Psoas muscle (tissue), 8 donors: ENCODE measurements around the gene TSHZ2. TPM values are rescaled to one million over a fixed set of nuclear protein-coding genes. Genes with fewer than 3 reads are reported as not detected.

Experiments used
- ATAC-seq, 4 donors: fragments of 200-7000 bp; cut with Tn5 transposase; one replicate each; pipeline ENCODE4 v1.9.1; 2020; ENCODE audit warnings: moderate library complexity in 3 of 4, mild to moderate bottlenecking in 2 of 4
- DNase-seq, 2 donors: peaks; one replicate each; pipeline ENCODE4 v3.0.0-alpha.2; 2020
- H3K27ac ChIP-seq: fragments of 200-600 bp; one replicate; pipeline ENCODE4 v1.8.0; 2022
- H3K27me3 ChIP-seq, 3 donors: fragments of 200-600 bp in 1 of 3; one replicate each; pipeline versions ENCODE4 v1.6.1 to v1.8.0; 2013 to 2022; ENCODE audit warnings: low read length in 2 of 3, mild to moderate bottlenecking in 2 of 3, moderate library complexity in 1 of 3; ENCODE audit not compliant: insufficient read depth in 3 of 3
- H3K36me3 ChIP-seq, 2 donors: fragments of 200-600 bp in 1 of 2; one replicate each; pipeline versions ENCODE4 v1.6.1 to v1.8.0; 2013 to 2022; ENCODE audit warnings: low read depth in 1 of 2, mild to moderate bottlenecking in 1 of 2, moderate library complexity in 1 of 2; ENCODE audit not compliant: insufficient read depth in 1 of 2
- H3K4me1 ChIP-seq: fragments of 200-600 bp; one replicate; pipeline ENCODE4 v1.8.0; 2022
- H3K4me3 ChIP-seq: fragments of 200-600 bp; one replicate; pipeline ENCODE4 v1.8.0; 2022; ENCODE audit warnings: mild to moderate bottlenecking
- H3K9me3 ChIP-seq: fragments of 200-600 bp; one replicate; pipeline ENCODE4 v1.8.0; 2022
- CTCF ChIP-seq: fragments of 200-600 bp; IDR thresholded peaks from one replicate; pipeline ENCODE4 v1.8.0; 2022; ENCODE audit warnings: antibody characterized with exemption
- WGBS, 3 donors: extraction: QIAGEN DNeasy Blood & Tissue Kit; methylation state at CpG; one replicate each; pipeline versions ENCODE4 v1.1.6 to v1.1.7; 2013; 5-methylcytosine and 5-hydroxymethylcytosine counted together
- intact Hi-C, 2 donors: fragments of 100-400 bp; cut with DNase I; formaldehyde crosslinking; loops; one replicate each; pipeline versions ENCODE4 v1.11.0 to v1.14.2; 2022
- polyA plus RNA-seq, 3 donors: library from polyadenylated mRNA; stranded (reverse); fragments of 200-250 nt; gene quantifications; one replicate each; pipeline ENCODE4 v1.2.3, GENCODE V29; 2013
- total RNA-seq, 4 donors: library from RNA; stranded (reverse); fragmentation: NEBNext Ultra II Directional in 2 of 4; extraction: Animal tissue kit (Norgen Biotek cat#: 25700) in 2 of 4; gene quantifications; one replicate each; pipeline versions ENCODE4 v1.2.1 to v1.2.4, GENCODE V29; 2021 to 2023
- donor health status: healthy with polysubstance abuse.
- donor health status: DM: no; HTN: no; CAD: no; lungs with moderate emphysema.
- donor health status: Bipolar disorder and iron deficiency.
- donor health status: healthy.
- donor health status: DM: yes; HTN: yes; CAD: no.
- donor health status: DM: no; HTN: no; CAD: no.
- donor health status: DM: no; HTN: no; CAD: no.
- donor health status: DM: yes; HTN: yes; CAD: no.

TSHZ2 gene
- total and polyA plus RNA-seq, 7 donors: 0.39 to 7.5 (median 1.9) TPM

GRCh38 chr20:53379014-53379832, 407.1 kb downstream of the TSHZ2 start:
- H3K4me1 ChIP-seq: no peaks in the 10 kb centered on the region
- H3K36me3 ChIP-seq: no peaks in the 10 kb centered on the region
- H3K9me3 ChIP-seq: no peaks in the 10 kb centered on the region
- TF ChIP-seq CTCF: no peak
- no peak overlapping the region for H3K4me3 ChIP-seq
- ATAC-seq (no peak), DNase-seq (no peak)
- 65 to 71% (median 65%) methylated on average over 12 of the region's 12 CpGs for WGBS, 3 donors
- intact Hi-C loops: no loop called here
- H3K27me3 ChIP-seq: no peaks in the 10 kb centered on the region
- H3K27ac ChIP-seq: no peak overlapping the region

- ATAC-seq: no peak
- Histone ChIP-seq H3K27ac (no peak overlapping the region), H3K4me3 (no peak overlapping the region), H3K9me3 (no peaks in the 10 kb centered on the region), H3K4me1 (no peaks in the 10 kb centered on the region), H3K27me3 (no peaks in the 10 kb centered on the region), H3K36me3 (no peaks in the 10 kb centered on the region)
- TF ChIP-seq CTCF: no peak
- DNase-seq: no peak
- intact Hi-C loops: no loop called here
- 6 to 14% (median 9%) methylated on average over 4 of the region's 4 CpGs for WGBS, 3 donors
Measured at GRCh38 chr20:53379833-53380120, 407.6 kb downstream of the TSHZ2 start.

DNA sequence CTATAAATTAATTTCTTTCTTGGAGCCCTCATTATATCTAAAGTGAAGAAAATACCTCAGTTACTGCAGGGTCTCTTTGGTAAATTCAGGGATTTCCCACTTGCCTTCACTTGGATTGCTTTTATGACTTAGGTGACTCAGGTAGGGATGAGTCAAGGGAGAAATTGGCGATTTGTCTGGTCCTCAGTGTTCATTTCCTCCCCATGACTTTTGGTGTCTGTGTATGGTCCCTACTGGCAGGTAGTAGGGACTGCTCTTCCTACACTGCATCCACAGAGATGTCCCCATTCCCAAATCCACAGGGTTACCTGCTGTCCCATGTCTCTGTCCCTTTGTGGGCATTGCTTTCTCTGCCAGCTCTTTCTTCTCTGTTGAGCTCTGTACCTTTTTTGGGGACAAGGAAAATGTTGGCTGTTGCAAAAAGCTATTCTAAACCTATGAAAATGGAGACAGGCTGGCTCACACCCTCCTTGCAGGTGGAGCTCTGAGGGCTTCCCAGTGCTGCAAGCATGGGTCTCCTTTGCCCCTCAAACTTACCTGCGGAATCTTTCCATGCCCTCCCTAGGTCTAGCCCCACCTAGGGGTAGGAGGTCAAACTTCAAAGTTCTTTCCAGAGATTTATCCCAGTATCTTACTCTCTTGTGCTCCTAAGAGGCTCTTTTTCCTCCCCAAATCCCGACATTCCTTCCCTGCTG, 409.6 kb downstream of the TSHZ2 start:
- Histone ChIP-seq H3K4me1 (no peaks in the 10 kb centered on the region), H3K27me3 (no peaks in the 10 kb centered on the region), H3K4me3 (no peak overlapping the region), H3K36me3 (no peaks in the 10 kb centered on the region), H3K27ac (no peak overlapping the region), H3K9me3 (no peaks in the 10 kb centered on the region)
- WGBS, 3 donors: 74 to 87% (median 83%) methylated on average over 3 of the region's 3 CpGs
- intact Hi-C loops: no loop called here
- DNase-seq (no peak), ATAC-seq (no peak)
- no peak for TF ChIP-seq CTCF

- H3K27me3 ChIP-seq: no peaks in the 10 kb centered on the region
- no peaks in the 10 kb centered on the region for H3K4me1 ChIP-seq
- WGBS, 3 donors: 57 to 70% (median 63%) methylated on average over 7 of the region's 7 CpGs
- no peaks in the 10 kb centered on the region for H3K36me3 ChIP-seq
- H3K4me3 ChIP-seq: no peak overlapping the region
- DNase-seq (no peak), ATAC-seq (no peak)
- no peak for TF ChIP-seq CTCF
- no peaks in the 10 kb centered on the region for H3K9me3 ChIP-seq
- intact Hi-C loops: no loop called here
- H3K27ac ChIP-seq: no peak overlapping the region
Measured at GRCh38 chr20:53382263-53382844, 410.2 kb downstream of the TSHZ2 start.
